T follicular helper cell (primary cell): ENCODE data around the gene UBQLNL.

ENCODE experiments used
- DNase-seq: peaks from one replicate; pipeline ENCODE4 v3.0.0-alpha.2; 2020; ENCODE audit warnings: low read depth

Gene UBQLNL

DNA sequence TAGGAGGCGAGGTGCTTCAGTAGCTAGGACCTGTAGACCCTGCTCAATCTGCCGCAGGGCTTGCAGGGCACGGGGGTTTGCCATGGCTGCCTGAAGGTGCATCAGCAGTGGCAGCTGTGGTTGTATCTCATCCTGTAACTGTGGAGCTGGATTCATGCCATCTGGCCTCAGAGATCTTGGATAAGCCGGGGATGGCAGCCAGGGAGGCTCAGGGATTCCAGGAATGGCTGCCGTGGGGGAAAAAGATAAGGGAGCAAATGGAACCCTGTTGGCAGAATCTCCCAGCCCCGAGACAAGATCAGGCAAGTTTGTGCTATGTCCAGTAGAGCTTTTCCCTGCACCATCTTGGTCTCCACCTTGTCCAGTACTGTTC, 8.6 kb downstream of the UBQLNL start:
- no peak for DNase-seq

DNA sequence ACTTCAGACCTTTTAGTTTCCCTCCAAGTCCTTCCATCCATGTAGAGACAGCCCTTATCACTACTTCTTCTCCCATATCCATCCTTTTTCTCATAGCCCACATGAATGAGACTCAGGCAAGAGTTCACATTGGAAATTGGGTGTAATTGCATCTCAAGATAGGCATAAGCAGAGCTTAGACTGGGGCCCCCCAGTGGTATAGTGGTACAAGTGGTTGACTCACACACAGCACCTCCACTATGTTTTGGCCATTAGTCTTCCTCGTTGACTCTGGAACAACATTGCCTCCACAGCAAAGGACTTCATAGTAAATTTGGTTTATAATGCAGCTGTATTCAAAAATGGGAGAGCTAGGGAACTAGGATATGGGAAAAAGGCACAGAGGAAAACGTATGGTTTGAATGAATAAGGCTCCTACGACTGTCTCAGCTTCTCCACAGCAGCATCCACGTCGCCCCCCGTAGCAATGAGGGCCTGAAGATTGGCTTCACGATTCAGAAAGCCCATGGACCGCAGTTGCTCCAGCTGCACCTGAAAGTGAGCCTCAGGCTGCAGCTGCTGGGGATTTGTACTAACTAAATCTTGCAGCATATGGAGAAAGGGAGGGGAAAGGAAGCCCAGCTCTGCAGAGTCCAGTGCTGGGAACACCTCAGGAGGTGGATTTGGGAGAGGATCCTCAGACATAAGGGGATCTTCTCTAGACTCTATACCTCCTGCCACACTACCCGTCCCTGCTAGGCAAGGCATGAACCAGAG, 9.1 kb downstream of the UBQLNL start:
- DNase-seq = no peak

DNA sequence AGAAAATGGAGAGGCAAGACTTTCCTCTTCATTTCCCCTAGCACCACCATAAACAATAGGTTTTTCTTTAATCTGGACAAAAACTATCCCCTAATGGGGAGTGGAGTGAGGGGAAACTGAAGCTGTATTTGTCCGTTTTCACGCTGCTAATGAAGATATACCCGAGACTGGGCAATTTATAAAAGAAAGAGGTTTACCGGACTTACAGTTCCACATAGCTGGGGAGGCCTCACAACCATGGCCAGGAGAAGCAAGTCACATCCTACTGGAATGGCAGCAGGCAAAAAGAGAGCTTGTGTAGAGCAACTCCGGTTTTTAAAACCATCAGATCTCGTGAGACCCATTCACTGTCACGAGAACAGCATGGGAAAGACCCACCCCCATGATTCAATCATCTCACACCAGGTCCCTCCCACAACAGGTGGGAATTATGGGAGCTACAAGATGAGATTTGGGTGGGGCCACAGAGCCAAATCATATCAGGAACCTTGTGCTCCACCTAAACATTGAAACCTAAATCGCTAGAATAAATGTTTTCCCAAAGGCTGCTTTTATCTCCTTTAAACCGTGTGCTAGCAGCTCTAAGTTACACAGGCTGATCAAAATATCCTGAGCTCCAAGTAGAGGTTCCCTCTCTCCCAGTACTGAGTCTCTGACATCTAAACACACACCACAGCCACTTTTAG, 11.0 kb downstream of the UBQLNL start:
- no peak for DNase-seq

DNA sequence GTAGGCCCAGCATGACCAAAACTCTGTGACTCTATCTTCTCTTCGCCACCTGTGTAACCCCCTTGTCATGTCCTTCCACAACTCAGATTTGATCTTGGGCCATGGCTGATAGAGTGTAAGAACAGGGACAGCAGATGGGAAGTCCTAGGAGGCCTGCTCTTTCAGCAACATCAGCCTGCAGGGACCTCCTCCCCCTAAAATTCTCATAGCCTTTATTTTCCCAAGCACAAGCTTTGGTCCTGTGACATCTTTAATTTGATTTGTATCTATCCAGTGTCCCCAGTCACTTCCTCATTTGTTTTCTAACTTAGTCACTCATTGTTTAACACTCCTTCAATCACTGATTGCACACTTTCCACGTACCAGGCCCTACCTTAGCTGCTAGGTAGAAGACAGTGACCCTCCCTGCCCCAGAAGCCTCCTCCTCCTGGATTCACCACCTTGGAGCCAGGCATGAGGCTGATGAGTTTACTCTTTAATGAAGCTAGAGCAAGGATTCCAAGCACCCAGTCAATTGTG, 12.0 kb downstream of the UBQLNL start:
- no peak for DNase-seq

DNA sequence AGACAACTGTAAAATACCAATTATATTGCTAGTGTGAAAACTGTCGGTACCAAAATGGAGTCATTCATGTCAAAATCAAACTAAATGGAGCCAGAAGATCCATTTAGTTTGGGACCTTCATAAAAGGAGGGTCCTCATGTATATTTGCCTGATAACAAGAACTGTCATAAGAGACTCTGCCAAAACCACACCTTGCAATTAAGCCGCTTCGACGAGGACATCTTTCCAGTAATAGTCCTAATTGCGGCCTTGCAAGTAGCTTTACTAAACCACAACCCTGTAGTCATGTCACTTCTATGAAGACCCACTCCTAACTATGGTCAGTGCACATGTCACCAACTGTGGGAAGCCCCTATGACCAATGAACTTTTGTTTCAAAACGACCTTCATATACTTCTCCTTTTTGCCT, 16.1 kb downstream of the UBQLNL start:
- DNase-seq = no peak

DNA sequence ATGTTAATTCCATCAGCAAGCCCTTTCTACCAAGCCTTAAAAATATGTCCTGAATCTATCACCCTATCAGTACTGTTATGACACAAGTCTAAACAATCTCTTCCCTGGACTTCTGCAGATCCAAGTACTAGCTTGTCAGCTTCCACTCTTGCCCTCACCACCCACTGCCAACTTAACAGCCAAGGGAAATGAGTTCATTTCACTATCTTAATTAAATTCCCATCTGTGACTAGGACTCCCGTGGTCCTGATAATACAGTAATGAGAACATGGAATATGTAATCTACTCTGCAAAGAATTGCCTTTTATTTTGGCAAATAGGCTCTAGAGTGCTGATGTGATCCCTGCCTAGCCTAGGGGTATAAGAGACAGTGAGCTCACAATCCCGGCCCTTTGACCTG, 16.8 kb downstream of the UBQLNL start:
- DNase-seq = no peak

DNA sequence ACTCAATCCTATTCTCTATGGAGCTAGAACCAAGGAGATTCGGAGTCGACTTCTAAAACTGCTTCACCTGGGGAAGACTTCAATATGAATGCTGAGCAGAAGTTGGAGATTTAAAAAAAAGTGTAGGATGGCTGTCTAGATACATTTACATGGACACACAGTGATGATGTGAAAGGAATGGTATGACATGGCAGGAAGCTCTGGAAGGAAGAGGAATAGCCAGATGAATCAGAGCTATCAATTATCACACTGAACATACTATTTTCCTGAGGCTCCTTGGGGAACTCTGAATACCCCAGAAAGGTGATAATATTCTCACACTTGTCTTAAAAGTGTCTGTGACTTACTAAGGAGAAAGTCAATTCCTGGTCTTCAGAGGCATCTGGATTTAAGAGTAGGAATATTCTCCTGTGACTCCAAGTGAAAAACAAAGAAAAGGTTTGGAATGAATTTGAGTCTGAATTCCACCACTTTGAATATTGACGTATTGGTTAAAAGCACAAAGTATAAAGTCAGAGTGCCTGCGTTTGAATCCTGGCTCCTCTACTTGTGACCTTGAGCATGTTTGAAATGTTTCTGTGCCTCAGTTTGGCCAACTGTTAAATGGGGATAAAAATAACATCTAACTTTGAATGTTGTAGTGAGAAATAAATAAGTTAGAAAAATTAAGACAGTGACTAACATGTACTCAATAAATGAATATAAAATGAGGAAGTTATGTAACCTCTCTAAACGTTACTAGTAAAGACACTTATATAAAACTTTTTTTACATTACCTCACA, 26.7 kb downstream of the UBQLNL start:
- no peak for DNase-seq

DNA sequence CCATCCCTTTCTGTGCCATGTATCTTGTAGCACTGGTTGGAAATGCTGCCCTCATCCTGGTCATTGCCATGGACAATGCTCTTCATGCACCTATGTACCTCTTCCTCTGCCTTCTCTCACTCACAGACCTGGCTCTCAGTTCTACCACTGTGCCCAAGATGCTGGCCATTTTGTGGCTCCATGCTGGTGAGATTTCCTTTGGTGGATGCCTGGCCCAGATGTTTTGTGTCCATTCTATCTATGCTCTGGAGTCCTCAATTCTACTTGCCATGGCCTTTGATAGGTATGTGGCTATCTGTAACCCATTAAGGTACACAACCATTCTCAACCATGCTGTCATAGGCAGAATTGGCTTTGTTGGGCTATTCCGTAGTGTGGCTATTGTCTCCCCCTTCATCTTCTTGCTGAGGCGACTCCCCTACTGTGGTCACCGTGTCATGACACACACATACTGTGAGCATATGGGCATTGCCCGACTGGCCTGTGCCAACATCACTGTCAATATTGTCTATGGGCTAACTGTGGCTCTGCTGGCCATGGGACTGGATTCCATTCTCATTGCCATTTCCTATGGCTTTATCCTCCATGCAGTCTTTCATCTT, 27.6 kb downstream of the UBQLNL start:
- no peak for DNase-seq

DNA sequence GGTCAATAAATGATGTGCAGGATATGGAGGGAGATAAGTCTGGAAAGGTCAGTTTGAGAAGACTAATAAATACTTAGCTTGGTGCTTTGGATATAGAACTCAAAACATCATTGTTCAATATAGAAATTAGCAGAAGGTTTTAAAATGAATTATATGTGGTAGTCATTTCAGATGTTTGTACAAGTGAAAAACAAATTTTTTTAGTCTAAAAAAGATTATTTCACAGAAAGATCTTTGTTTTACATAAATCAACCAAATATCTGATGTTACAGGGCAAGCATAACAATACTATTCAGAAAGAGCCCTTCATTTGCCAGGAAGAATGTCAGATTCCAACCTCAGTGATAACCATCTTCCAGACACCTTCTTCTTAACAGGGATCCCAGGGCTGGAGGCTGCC, 28.1 kb downstream of the UBQLNL start, which contains the start of gene OR52D1:
Gene OR52D1 (plus strand): TSS at position 301 of the 400 bp plus-strand sequence. CDS start 22 bp downstream, at position 323.
- no peak for DNase-seq

DNA sequence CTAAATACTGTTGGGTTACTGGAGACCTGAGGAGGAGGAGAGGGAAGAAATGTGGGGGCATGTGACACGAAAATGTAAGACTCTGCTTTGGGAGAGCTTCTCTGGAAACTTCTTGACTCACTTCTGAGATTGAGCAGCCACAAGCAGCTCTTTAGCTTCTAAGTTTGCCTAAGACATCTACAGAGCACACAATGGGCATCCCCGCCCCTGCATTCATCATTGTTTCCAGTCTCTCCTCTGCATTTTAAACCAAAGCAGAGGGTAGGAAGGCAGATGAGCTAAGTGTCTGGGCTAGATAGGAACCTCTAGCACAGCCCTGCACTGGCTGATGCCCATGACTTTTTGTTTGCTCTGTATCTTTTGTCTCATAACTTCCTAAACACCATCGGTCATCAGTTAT, 30.1 kb downstream of the UBQLNL start:
- no peak for DNase-seq

DNA sequence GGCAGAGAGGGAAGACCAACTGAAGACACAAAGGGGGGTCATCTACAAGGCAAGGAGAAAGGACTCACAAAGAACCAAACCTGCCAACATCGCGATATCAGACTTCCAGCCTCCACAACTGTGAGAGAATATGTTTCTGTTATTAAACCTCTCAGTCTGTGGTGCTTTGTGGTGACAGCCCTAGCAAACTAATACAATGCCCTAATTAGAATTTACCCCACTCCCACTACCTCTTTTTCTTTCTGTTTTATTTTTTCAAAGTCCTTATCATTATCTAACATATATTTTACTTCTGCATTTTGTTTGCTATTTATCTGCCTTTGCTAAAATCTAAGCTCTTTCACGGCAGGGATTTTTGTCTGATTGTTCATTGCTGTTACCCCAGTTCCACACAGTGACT, 30.5 kb downstream of the UBQLNL start:
- no peak for DNase-seq

DNA sequence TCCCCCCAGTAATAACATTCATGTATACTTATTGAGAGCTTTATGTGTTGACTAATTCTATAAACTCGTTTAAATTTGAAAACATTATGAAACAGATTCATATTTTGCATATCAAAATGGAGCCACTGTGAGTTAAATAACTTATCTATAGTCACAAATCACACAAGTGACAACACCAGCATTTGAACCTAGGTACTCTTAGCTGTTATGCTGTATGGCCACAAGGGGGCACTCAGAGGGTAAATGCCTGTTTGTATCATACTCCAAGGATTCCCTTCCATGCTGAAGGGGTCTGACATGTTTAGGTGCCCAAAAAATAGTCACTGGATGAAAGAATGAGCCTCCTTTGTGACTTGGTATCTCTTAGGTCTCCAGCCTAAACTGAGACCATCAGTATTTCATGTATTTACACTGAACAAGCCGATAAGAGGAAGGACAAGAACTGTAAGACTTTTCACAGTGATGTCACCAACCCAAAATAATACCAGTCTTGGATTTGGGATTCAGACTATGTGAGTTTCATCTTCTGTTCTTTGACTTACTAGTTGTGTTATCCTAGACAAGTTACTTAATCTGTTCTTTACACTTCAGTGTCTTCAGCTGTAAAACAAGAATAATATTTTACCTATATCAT, 40.2 kb downstream of the UBQLNL start:
- DNase-seq = peak; percentile 5

DNA sequence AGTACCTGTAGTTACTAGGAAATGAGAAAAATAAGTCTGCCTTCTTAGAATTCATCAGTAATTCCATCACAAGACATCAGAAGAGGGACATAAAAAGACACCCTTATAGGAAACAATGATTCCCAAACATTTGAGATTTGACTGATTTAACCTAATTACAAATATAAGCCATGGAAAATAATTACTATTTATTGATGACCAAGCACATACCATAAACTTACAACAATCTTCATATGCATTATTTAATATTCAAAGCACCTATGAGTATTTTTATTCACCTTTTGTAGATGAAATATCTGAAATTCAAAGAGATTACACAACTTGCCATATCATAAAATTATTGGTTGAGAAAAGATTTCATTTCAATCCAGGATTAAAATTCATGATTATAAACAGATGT, 42.6 kb downstream of the UBQLNL start:
- DNase-seq = no peak

DNA sequence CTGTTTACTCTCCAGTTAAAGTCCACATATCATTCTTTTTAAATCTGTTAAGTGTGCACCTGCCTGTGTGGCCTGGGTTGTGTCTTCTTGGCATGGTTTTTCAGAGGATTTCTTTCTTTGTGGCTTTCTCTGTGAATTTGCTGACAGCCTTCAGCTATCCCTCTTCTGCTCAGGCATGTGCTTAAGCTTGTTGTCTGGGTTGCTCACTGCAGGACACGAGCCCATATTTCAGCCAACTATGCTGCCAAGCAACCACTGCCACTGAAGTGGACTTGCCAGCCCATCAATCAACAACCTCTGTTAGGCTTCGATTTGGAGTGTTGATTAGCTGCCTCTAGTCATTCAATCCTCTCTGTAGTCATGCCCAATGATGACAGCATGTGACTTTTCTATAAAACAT, 49.0 kb downstream of the UBQLNL start:
- no peak for DNase-seq
